NAMALWA (cell line): Measurements from ENCODE around the gene VAMP8.

ENCODE experiments used
- DNase-seq: peaks from one replicate; pipeline ENCODE4 v3.0.0-alpha.2; 2015; ENCODE audit warnings: low spot score

The VAMP8 gene

DNA sequence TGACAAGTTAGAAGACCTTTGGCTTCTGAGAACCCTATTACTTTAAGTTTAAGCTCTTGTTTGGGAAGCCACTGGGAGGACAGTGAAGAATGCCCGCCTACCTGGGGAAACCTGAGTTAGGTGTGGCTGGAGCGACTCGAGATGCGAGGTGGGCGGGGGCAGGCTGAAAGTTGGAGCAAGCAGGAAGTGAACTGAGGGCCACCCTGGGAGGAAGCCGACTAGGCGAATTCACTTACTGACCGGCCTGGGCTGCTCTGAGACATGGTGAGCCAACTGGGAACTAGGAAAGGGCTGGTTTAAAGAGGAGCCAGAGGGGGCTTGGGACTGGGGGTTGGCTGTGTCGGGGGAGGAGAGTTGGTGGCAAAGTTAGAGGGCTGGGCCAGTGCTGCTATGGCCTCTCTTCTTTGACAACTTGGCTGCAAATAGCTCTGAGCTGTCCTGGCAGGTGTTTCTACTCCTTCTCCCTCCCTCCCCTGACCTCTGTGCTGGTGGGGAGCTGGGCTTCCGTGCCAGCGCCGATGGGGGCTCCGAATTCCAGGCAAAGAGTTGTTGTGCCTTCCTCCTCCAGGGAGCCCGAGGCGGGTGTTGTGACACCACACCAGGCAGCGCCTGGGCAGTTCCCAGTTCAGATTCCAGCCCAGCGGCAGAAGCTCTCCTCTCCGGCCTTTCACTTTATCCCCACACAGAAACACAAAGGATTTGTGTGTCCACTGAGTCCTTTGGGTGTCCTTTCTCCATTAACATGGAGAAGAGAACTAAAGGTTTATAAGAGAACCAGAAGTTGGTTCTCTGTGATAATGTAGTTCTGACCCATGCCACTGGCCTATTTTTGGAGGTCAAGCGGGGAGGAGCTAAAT, at the start of gene VAMP8:
TSS of gene VAMP8 (plus strand) at position 201 of the 857 bp plus-strand sequence. CDS start at position 262, 61 bp downstream.
- DNase-seq: peak; percentile 61

GRCh38 chr2:85527787-85528186, 49.6 kb upstream of the VAMP8 start:
- no peak for DNase-seq

- DNase-seq: no peak
Measured at GRCh38 chr2:85528355-85528754, 49.0 kb upstream of the VAMP8 start.

- DNase-seq: no peak
Measured at GRCh38 chr2:85529809-85530208, 47.6 kb upstream of the VAMP8 start.

DNA sequence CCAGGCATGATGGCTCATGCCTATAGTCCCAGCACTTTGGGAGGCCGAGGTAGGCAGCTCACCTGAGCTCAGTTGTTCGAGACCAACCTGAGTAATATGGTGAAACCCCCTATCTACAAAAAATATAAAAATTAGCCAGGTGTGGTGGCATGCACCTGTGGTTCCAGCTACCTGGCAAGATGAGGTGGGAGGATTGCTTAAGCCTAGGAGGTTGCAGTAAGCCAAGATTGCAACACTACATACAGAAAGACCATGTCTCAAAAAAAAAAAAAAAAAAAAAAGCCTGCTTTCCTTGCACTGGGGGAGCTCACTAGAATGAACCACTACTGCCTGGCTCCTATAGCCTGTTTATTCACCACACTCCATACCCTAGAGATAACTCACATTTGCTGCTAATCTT, 45.8 kb upstream of the VAMP8 start:
- no peak for DNase-seq

GRCh38 chr2:85534099-85534498, 43.3 kb upstream of the VAMP8 start:
- no peak for DNase-seq

DNA sequence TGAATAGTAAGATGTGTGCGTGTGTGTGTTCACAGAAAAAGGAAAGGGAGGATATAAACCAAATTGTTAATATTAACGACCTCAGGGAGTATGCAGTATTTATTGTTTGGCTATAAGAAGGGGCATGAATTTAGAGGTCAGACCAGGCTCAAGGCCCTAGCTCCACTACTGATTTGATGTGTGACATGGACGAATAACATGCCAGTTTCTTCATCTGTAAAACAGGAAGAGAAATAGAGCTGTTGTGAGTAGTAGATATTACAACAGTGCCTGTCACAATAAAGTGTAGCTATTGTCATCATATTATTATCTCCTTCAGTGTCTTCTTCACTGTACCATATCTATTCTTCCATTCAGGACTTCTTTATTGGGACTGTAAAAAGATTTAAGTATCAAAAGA, 42.5 kb upstream of the VAMP8 start:
- DNase-seq: no peak

DNA sequence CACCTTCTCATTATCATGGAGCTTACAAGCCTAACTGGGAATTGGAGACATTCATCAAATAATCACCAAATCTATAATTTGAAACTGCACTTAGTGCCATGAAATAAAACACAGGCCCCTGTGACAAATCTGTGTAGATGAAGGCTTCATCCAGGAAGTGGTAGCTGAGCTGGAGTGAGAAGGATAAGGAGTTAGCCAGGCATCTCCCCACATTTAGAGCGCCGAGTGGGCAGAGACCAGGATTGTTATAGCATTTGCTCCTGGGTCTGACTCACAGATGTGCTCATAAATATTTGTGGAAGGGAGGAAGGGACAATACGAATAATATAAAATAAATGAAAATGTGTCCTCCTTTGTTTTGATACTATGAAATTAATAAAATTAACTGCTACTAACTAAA, 40.9 kb upstream of the VAMP8 start:
- no peak for DNase-seq

DNA sequence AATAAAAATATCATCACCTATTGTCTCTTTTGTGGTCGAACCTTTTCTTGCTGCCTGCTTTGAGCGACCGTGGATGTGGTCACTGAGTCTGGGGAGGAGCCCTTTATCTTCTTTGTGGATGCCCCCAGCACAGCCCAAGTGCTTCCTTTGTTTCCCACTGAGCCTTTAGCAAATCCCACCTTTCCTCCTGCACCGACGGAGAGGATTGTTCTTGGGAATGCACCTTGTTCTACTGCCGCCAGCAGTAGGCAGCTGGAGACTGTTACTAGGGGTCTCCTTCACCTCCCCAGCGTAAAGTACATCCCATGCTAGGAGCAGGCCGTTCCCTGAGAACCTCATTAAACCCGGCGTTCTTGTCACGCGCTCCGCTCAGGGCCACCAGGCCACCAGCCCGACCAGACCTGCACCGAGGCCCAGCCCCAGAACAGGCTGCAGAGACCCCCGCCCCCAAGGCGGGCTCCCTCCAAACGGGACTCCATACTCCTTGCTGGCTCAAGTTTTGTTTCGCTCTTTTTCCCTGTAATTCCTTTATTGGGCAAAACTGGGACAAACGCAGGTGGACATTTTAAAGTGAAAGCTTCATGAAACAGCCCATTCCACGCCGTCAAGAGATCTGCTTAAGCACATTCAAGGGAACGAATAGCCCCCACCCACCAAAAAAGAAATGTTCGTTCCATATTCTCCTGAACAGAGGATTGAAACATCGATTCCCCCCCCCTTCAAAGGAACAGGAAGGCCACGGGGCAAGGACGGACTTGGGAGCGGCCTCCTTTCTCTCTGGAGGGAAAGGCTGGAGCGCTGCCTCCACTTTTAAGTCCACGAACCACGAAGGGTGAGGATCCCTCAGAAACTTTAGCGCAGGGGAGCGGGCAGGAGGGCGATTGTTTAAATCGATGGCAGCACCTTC, 39.5 kb upstream of the VAMP8 start:
- peak; percentile 54 for DNase-seq

DNA sequence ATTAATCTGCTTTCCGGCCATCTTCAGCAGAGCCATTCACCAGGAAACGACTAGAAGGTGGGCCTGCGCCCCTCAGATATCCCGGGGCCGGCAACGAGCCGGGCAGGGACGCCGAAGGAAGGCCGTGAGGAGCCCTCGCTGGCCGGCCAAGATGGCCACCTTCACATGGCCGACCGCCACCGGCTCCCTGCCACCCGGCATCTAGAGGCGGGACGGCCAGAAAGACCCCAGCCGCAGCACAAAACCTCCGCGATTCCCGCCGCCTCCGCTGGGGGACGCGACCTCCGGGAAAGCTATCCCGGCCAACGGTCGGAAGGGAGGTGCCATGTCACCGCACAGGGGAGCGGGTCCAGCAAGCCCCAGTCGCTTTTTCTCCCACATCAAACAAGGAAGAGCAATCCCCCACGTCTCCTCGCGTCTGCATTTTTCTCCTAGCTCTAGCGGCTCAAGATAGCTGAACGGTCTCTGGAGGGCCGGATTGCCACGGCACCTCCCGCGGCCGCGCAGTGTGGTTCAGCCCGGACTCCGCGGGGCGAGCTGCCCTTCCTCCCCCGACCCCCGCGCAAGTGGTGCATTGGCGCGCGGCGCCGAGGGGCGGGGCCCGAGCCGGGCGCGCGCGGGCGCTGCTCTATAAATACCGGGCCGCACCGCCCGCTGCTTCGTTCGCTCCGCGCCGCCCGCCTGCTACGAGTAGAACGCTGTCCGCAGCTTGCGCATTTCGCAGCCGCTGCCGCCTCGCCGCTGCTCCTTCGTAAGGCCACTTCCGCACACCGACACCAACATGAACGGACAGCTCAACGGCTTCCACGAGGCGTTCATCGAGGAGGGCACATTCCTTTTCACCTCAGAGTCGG, 38.7 kb upstream of the VAMP8 start, which contains the start of gene MAT2A:
TSS of gene MAT2A (plus strand) at position 662 of the 854 bp plus-strand sequence. CDS start at position 782, 120 bp downstream.
- peak; percentile 91 for DNase-seq

GRCh38 chr2:85539361-85540132, 37.8 kb upstream of the VAMP8 start:
- DNase-seq: peak; percentile 61

DNA sequence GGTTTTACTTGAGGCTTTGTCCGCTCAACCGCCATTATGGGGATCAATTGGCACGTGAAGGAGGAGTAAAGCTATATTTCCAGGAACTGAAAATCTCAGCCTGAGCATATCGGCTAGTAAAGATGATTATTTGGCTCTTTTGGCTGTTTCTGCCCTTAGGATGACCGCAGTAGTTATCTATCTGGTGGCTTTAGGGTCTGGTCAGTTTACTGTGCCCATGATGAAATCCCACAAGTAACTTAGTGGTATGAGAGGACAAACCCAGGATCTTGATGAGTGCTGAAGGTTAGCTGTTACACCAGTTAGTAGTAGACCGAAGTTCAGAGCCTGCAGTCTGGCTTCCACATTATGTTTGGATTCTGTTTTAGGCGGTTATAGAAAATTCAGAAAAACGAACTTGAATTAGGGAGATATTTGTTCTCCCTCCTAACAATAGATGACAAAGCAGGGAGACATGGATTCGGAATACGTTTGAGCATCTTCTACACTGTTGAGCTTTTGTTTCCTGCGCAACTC, 37.2 kb upstream of the VAMP8 start:
- no peak for DNase-seq

- DNase-seq: no peak
Measured at GRCh38 chr2:85541262-85541661, 36.1 kb upstream of the VAMP8 start.

- DNase-seq: no peak
Measured at GRCh38 chr2:85541753-85542457, 35.5 kb upstream of the VAMP8 start.

DNA sequence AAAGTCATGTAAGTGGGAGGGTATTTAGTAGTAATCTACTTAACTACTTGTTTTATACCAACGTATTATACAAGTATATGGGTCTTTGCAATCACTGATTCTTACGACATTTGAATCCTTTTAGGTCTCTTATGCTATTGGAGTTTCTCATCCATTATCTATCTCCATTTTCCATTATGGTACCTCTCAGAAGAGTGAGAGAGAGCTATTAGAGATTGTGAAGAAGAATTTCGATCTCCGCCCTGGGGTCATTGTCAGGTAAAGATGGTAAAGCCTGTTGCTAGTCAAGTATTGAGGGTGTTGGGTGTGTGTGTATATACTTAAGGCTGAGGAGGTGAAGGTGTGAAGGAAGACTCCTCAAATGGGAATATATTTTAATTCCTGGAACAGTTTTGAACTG, 34.6 kb upstream of the VAMP8 start:
- DNase-seq: no peak

DNA sequence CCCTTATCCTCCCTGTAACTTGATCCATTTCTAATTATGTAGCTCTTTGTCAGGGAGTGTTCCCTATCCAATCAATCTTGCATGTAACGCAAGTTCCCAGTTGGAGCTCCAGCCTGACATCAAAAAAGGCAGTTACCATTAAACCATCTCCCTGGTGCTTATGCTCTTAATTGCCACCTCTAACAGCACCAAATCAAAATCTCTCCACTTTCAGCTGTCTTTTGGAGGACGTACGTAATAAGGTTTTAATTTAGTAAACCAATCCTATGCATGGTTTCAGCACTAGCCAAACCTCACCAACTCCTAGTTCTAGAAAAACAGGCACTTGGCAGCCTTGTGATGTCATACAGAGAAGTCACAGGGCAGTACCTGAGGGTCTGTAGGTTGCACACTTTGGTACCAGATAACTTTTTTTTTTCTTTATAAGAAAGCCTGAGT, 33.1 kb upstream of the VAMP8 start:
- peak; percentile 36 for DNase-seq

- peak; percentile 46 for DNase-seq
Measured at GRCh38 chr2:85544915-85545779, 32.2 kb upstream of the VAMP8 start.

DNA sequence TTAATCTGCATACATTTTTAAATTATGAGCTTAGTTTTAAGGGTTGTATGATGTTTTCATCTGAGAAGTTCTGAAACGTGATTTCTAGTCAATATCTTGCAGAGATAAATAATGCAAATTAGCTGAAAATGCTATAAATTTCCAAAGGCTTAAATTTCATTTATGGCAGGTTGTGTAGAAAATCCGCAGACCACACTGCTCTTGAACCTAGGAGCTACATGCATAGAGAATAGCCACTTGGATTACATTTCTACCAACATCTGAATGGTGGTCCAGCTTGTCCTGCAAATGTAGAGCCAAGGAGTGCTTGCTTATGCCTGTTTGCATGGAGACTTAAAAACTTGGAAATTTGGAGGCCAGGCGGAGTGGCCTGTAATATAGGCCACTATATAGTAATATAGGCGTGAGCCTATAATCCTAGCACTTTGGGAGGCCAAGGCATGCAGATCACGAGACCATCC, 31.6 kb upstream of the VAMP8 start:
- DNase-seq: peak; percentile 53
